LNCaP clone FGC (cell line): ENCODE measurements around the gene SLC27A3.
"Not testable (repeated sequence)": the region's sequence is repeated elsewhere in the genome, so short reads cannot be mapped to it uniquely, and the experiment has no call there.

Experiments
- DNase-seq: peaks from one replicate; pipeline ENCODE4 v3.0.0-alpha.2; 2011; ENCODE audit warnings: low read depth
- H3K4me3 ChIP-seq: 2 replicates; pipeline ENCODE4 v1.5.1; 2011; ENCODE audit warnings: mild to moderate bottlenecking, low read depth, low read length, control low read depth
- TF ChIP-seq, protein P1 (sequence below): IDR thresholded peaks from 2 replicates; pipeline ENCODE4 v1.5.1; 2012; ENCODE audit warnings: mild to moderate bottlenecking; ENCODE audit not compliant: control insufficient read depth, insufficient read depth; ENCODE audit errors: extremely low read depth

Gene SLC27A3

DNA sequence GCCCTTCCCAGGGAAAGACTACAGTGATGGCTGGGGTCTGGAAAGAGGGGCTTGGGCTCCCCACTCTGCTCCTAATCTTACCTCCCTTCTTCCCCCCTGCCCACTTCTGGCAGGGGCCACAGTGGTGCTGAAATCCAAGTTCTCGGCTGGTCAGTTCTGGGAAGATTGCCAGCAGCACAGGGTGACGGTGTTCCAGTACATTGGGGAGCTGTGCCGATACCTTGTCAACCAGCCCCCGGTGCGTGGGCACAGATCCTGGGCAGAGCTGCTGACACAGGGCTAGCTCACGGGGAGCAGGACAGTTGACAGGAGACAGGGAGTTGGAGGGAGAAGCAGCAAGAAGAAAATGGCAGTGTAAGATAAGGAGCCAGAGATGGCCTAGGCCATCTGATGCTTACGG lies 2.4 kb downstream of the SLC27A3 start:
- TF ChIP-seq, protein P1, sequence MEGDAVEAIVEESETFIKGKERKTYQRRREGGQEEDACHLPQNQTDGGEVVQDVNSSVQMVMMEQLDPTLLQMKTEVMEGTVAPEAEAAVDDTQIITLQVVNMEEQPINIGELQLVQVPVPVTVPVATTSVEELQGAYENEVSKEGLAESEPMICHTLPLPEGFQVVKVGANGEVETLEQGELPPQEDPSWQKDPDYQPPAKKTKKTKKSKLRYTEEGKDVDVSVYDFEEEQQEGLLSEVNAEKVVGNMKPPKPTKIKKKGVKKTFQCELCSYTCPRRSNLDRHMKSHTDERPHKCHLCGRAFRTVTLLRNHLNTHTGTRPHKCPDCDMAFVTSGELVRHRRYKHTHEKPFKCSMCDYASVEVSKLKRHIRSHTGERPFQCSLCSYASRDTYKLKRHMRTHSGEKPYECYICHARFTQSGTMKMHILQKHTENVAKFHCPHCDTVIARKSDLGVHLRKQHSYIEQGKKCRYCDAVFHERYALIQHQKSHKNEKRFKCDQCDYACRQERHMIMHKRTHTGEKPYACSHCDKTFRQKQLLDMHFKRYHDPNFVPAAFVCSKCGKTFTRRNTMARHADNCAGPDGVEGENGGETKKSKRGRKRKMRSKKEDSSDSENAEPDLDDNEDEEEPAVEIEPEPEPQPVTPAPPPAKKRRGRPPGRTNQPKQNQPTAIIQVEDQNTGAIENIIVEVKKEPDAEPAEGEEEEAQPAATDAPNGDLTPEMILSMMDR = no peak
- DNase-seq = no peak
- H3K4me3 ChIP-seq = no peak overlapping the region

DNA sequence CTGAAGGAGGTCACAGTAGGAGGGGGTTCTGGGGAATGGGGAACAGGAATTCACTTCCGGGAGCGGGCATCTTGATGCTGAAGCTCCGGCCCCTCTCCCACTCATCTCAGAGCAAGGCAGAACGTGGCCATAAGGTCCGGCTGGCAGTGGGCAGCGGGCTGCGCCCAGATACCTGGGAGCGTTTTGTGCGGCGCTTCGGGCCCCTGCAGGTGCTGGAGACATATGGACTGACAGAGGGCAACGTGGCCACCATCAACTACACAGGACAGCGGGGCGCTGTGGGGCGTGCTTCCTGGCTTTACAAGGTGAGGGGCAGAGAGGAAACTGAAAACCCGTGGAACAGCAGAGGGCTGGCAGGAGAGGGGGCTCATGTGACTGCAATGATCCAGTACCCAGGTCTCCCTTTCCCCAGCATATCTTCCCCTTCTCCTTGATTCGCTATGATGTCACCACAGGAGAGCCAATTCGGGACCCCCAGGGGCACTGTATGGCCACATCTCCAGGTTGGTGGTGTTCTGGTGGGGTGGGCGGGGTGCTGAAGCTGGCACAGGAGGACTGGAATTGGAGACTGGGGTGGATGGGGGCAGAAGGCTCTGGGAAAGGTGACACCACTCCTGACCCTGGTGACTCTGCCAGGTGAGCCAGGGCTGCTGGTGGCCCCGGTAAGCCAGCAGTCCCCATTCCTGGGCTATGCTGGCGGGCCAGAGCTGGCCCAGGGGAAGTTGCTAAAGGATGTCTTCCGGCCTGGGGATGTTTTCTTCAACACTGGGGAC lies 3.0 kb downstream of the SLC27A3 start:
- TF ChIP-seq, protein P1 = no peak
- no peak for DNase-seq
- no peak overlapping the region for H3K4me3 ChIP-seq

DNA sequence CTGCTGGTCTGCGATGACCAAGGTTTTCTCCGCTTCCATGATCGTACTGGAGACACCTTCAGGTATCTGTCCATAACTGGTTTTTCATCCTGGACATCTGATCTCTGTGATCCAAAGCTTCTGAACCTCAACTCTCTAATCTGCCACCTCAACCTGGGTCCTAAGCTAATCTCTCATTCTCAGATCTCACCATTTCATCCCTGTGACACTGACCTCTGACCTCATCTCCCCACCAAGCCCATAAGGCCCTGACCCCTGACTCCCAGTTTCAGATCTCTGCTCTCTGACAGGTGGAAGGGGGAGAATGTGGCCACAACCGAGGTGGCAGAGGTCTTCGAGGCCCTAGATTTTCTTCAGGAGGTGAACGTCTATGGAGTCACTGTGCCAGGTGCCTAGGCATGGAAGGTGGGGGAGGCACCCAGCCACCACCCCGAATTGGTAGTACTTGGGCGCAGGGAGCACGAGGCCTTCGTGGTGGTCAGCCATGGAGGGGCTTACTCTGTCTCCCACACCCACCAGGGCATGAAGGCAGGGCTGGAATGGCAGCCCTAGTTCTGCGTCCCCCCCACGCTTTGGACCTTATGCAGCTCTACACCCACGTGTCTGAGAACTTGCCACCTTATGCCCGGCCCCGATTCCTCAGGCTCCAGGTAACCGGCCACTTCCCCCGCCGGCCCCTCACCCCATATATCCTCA lies 3.8 kb downstream of the SLC27A3 start:
- TF ChIP-seq, protein P1 = no peak
- H3K4me3 ChIP-seq = no peak overlapping the region
- no peak for DNase-seq

DNA sequence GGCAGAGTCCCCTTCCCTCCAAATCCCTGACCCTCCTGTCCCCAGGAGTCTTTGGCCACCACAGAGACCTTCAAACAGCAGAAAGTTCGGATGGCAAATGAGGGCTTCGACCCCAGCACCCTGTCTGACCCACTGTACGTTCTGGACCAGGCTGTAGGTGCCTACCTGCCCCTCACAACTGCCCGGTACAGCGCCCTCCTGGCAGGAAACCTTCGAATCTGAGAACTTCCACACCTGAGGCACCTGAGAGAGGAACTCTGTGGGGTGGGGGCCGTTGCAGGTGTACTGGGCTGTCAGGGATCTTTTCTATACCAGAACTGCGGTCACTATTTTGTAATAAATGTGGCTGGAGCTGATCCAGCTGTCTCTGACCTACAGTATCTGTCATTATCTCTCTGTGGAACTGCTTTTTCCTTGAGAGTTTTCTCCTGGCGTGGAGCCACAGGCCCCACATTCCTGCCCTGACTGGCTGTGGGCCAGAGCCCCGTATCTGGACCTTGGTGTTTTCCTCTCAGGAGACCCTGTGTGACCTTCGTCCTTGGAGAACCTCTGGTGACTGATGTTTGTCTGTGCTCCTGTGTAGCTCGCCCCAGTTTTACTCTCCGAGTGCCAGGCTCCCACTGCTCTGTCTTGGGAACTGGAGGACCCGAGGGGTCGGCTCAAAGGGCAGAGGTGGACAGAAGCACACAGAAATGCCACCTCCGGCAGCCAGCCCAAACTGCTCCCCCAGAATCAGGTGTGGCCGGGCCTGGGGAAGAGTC lies 4.8 kb downstream of the SLC27A3 start:
- DNase-seq = no peak
- TF ChIP-seq, protein P1 = no peak

DNA sequence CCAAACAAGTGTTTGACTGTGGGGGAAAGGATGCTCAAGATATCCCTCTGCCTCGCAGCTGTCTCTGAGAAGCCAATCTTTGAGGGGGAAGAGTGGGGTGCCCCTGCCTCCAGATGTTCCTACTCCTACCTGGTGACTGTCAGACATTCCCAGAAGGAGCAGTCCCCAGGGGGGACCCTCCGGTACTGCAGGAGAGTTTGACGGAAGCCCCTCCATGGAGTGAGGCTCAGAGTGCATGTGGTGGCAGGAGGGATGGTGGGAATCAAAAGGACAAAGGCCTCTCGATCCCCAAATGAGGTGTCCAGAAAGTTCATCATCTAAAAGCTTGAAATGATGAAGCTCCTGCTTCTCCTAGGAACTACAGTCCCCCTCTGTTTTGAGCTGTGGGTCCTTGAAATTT lies 5.3 kb downstream of the SLC27A3 start:
- no peak overlapping the region for H3K4me3 ChIP-seq
- no peak for DNase-seq
- TF ChIP-seq, protein P1 = no peak

More for the DNA sequence above, 4.8 kb downstream of the SLC27A3 start:
- no peak overlapping the region for H3K4me3 ChIP-seq

DNA sequence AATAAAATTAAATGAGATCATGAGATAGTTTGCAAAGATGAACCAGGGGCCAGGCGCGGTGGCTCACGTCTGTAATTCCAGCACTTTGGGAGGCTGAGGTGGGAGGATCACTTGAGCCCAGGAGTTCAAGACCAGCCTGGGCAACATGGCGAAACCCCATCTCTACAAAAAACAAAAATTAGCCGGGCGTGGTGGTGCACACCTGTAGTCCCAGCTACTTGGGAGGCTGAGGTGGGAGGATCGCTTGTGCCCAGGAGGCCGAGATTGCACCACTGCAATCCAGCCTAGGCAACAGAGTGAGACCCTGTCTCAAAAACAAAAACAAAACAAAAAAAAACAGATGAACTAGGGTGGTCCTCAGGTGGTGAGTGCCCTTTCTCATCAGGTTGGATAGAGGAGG lies 7.4 kb downstream of the SLC27A3 start:
- peak overlapping the region; percentile 69 for H3K4me3 ChIP-seq
- DNase-seq = not testable (repeated sequence)
